ENCODE measurements around the gene ONECUT3. TPM values are rescaled to one million over a fixed set of nuclear protein-coding genes. Genes with fewer than 3 reads are reported as not detected.
A peak's percentile ranks its signal among the peaks of the same experiment; 100 is the strongest.

The ONECUT3 gene
- total RNA-seq, 1 experiment from 2014 or later, result not detected

- DNase-seq (ENCODE audit: low read depth), result no peak
Measured at GRCh38 chr19:1814833-1815604, 61.7 kb downstream of the ONECUT3 start.

- DNase-seq (ENCODE audit: low read depth), result no peak
Measured at GRCh38 chr19:1815605-1816529, 62.6 kb downstream of the ONECUT3 start.

- DNase-seq (ENCODE audit: low read depth), result no peak
Measured at GRCh38 chr19:1816530-1817298, 63.4 kb downstream of the ONECUT3 start.

DNA sequence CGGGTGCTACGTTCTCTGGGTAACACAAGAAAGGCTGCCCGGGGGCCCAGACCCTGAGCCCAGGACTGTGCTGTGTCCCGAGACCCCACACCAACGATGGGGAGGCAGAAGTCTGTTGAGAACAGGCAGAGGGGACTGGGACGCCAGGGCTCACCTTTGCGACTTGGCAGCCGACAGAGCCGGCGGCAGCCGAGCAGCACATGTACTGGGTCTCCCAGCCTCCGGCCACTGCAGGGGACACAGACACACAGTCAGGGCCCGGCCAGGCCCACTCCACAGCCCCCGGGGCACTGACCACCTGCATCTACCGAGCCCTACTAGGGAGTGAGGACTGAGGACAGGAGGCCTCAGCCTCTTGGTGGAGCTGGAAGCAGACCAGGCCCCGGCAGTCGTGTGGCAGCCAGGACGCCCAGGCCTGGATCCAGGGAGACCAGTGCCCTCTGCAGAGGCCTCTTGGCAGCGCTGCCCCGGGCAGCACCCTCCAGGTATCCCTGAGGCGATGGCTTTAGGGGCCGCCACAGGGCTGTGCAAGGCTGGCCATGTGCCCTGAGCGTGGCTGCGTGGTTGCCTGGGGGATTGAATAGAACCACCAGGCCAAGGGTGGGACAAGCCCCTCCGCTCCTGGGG, 64.4 kb downstream of the ONECUT3 start:
- DNase-seq (ENCODE audit: low read depth), result no peak

DNA sequence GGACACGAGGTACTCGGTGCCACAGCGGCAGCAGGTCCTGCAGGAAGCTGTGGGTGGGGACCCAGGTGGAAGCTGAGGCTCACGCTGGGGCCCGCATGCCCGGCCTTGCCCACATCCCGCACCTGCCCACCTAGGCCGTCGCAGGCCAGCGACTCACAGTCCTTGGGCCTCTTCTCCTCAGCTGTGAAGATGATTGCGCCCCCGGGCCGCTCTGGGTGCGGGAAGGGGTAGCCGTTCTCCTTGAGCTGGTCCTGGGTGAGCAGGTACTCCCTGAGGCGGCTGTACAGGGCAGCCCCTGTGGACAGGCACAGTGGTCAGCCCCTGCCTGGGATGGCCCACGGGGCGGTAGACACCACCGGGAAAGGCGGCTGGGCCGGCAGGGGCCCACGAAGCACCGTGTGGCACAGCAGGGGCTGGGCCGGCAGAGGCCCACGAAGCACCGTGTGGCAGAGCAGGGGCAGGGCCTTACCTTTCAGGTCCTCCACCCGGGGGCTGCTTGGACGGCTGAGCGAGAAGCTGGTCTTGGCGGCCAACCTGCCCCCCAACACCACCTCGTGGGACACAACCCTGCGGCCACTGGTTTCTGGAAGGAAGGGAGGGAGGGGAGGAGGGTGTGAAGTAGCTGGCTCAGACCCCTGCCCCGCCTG, 65.4 kb downstream of the ONECUT3 start:
- DNase-seq (ENCODE audit: low read depth), result no peak

DNA sequence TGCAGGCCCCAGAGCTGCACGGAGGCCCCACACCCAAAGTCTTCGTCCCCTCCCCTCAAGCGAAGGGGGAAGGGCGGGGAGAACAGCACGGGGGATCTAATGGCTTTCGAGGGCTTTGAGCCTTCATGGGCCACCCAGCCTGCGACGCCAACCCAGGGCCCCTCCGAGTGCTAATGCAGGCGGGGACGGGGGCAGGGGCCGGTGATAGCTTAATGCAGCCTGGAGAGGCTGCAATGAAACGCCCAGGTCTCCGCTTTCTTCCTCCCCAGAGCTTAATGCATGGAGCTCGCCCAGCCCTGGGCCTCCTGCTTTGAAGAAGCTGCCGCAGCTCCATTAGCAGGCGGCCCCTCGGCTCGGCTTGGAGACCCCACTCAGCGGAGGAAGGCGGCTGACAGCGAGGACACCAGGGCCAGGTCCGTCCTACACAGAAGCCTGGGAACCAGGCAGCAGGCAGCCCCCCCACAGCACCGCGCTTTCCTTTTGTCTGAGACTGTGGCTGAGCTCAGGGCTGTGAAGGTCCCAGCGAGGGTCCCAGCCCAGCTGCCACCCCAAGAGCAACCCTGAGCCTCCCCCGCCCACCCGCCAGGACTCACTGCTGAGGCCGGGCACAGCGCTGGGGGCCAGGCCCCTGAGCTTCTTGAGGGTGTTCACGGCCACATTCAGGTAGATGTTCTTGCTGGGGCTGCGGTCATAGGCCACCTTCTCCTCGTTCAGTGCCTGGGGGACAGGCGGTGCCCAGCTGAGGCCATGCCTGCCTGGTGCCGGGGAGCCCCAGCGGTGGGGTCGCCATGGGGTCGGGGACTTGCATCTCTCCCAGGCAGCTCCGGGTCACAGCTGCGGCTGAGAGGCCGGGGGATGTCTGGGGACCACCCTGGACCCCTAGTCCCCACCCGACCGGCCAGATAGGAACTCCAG, 66.3 kb downstream of the ONECUT3 start:
- DNase-seq (ENCODE audit: low read depth), result no peak

- DNase-seq (ENCODE audit: low read depth), result no peak
Measured at GRCh38 chr19:1822210-1822609, 68.9 kb downstream of the ONECUT3 start.

GRCh38 chr19:1823020-1823419, 69.7 kb downstream of the ONECUT3 start:
- DNase-seq (ENCODE audit: low read depth), result no peak

DNA sequence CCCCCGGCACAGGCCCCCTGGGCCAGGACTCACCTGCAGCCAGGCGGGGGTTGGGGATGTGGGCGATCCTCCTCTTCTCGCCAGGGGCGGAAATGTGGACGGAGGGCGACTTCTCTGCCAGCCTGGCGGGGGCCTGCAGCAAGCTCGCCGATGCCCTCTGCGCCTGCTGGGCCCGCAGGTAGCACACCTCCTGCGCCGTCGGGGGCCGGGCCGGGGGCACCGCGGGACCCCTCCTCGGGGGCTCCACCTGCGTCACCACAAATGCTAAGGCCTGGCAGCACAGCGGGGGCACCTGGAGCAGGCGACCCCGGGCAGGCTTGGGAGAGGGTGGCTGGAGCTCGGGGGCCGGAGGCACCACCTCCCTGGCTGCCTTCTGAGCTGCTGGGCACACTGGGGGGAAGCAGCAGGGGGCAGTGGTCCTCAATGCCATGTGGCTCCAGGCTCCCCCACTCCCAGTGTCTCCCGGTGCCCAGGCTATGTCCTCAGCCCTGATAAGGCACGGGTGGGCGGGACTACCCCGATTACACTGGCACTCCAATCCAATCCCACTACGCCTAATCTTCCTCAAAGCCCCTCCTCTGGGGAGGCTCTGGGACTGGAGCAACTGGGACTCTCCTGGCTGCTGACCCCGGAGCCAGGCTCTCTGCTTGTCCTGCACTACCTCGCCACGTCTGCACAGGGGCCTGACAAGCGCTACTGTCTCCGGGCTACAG, 70.4 kb downstream of the ONECUT3 start:
- no peak for DNase-seq (ENCODE audit: low read depth)

- DNase-seq (ENCODE audit: low read depth), result no peak
Measured at GRCh38 chr19:1824252-1824622, 70.9 kb downstream of the ONECUT3 start.

GRCh38 chr19:1825909-1826556, 72.7 kb downstream of the ONECUT3 start:
- DNase-seq (ENCODE audit: low read depth), result peak; percentile 73

DNA sequence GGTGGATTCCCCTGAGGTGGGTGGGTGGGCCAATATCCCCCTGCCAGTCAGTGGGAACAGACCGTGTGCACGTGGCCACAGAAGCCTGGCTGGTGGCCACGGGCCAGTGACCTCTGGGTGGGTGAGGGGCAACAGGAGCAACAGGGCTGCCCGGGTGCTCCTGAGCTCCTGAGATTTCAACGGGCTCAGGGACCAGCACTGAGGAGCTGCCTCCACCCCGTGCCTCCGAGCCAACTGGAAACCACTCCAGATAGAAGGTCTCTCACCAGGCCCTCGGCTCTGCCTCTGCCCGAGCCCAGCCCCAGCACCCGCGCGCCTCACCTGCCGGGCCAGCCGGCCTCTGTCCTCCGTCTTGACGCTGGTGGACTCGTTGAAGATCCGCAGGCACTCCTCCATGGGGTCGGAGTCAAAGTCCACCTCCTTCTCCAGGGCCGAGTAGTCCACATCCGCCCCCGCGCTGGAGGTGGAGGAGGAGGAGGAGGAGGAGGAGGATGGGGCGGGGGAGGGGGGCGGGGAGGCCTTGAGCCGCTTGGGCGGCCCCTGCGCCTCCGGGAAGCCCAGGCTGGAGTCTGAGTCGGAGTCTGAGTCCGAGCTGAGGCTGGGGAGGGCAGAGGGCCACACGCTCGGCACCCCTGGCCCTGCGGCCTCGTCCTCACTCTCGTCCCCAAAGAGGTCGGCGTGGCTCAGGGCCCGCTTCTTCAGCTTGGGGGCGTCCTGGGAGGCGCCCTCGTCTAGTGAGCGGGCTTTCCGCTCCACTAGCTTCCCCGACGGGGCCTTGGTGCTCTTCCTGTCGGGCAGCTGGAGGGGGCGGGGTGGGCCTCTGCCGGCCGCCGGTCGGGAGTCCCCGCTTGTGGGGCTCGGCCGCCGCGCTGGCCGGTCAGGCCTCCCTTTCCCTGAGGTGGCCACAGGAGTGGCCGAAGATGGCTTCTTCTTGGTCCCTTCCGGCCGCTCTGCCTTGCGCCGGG, 73.5 kb downstream of the ONECUT3 start:
- DNase-seq (ENCODE audit: low read depth), result no peak

DNA sequence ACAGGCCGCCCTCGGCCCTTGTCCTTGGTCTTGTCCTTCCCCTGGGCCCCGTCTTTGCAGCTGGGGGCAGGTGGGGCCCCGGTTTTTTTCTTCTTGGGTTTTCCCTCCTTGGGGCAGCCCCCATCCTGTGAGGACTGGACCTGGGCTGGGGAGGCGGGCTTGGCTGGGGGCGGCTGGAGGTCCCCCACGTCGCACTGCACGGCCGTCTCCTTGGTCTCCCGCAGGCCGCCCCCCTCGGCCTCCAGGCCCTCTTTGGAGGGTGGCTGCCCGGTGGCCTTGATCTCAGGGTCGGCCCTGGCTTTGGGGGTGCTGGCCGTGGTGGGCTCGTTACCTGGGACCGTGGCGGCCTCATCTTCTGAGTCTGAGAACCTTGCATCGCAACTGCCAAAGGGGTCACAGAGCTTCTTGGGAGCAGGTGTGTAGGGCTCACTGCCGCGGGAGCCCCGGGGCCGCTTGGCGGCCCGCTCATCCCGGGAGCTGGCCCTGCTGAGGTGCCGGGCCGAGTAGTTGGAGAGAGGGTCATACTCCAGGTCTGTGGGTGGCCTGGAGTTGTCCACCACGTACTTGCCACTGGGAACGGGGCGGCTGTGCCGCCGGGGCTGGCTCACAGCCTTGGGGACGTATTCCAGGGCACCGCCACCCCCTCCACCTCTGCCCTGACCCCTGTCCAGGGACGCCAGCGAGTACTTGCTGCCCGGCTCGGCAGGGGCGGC, 74.4 kb downstream of the ONECUT3 start:
- DNase-seq (ENCODE audit: low read depth), result no peak

GRCh38 chr19:1828279-1829238, 75.3 kb downstream of the ONECUT3 start:
- no peak for DNase-seq (ENCODE audit: low read depth)

- no peak for DNase-seq (ENCODE audit: low read depth)
Measured at GRCh38 chr19:1829958-1830357, 76.7 kb downstream of the ONECUT3 start.

- DNase-seq (ENCODE audit: low read depth), result no peak
Measured at GRCh38 chr19:1830568-1830967, 77.3 kb downstream of the ONECUT3 start.
